Measurements from ENCODE around the gene HTR1B.

Gene HTR1B

GRCh38 chr6:77451466-77451865 lies 11.8 kb downstream of the HTR1B start:
- no peak for DNase-seq (ENCODE audit: low read depth in 1 of 2, low spot score in 1 of 2)
- Histone ChIP-seq H3K4me3 (replicated peaks; ENCODE audit: insufficient read depth, low read length) (no peak overlapping the region), H3K27ac (replicated peaks) (no peak overlapping the region), H3K27me3 (ENCODE audit: insufficient read depth, poor library complexity, severe bottlenecking) (no peaks in the 10 kb centered on the region)
- TF ChIP-seq, protein P1, sequence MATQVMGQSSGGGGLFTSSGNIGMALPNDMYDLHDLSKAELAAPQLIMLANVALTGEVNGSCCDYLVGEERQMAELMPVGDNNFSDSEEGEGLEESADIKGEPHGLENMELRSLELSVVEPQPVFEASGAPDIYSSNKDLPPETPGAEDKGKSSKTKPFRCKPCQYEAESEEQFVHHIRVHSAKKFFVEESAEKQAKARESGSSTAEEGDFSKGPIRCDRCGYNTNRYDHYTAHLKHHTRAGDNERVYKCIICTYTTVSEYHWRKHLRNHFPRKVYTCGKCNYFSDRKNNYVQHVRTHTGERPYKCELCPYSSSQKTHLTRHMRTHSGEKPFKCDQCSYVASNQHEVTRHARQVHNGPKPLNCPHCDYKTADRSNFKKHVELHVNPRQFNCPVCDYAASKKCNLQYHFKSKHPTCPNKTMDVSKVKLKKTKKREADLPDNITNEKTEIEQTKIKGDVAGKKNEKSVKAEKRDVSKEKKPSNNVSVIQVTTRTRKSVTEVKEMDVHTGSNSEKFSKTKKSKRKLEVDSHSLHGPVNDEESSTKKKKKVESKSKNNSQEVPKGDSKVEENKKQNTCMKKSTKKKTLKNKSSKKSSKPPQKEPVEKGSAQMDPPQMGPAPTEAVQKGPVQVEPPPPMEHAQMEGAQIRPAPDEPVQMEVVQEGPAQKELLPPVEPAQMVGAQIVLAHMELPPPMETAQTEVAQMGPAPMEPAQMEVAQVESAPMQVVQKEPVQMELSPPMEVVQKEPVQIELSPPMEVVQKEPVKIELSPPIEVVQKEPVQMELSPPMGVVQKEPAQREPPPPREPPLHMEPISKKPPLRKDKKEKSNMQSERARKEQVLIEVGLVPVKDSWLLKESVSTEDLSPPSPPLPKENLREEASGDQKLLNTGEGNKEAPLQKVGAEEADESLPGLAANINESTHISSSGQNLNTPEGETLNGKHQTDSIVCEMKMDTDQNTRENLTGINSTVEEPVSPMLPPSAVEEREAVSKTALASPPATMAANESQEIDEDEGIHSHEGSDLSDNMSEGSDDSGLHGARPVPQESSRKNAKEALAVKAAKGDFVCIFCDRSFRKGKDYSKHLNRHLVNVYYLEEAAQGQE (IDR thresholded peaks at IDR 0.05; ENCODE audit: insufficient replicate concordance, low read depth), result no peak
- TF ChIP-seq SPI1 (IDR thresholded peaks at IDR 0.05; ENCODE audit: borderline replicate concordance, low read depth), result no peak
- no peak for TF ChIP-seq POLR2AphosphoS5 (IDR thresholded peaks at IDR 0.05; ENCODE audit: low read depth)
- TF ChIP-seq GABPA (IDR thresholded peaks at IDR 0.05; ENCODE audit: low read depth), result no peak
- TF ChIP-seq, protein P2, sequence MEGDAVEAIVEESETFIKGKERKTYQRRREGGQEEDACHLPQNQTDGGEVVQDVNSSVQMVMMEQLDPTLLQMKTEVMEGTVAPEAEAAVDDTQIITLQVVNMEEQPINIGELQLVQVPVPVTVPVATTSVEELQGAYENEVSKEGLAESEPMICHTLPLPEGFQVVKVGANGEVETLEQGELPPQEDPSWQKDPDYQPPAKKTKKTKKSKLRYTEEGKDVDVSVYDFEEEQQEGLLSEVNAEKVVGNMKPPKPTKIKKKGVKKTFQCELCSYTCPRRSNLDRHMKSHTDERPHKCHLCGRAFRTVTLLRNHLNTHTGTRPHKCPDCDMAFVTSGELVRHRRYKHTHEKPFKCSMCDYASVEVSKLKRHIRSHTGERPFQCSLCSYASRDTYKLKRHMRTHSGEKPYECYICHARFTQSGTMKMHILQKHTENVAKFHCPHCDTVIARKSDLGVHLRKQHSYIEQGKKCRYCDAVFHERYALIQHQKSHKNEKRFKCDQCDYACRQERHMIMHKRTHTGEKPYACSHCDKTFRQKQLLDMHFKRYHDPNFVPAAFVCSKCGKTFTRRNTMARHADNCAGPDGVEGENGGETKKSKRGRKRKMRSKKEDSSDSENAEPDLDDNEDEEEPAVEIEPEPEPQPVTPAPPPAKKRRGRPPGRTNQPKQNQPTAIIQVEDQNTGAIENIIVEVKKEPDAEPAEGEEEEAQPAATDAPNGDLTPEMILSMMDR (IDR thresholded peaks at IDR 0.05; ENCODE audit: insufficient read depth, low read length), result no peak

DNA sequence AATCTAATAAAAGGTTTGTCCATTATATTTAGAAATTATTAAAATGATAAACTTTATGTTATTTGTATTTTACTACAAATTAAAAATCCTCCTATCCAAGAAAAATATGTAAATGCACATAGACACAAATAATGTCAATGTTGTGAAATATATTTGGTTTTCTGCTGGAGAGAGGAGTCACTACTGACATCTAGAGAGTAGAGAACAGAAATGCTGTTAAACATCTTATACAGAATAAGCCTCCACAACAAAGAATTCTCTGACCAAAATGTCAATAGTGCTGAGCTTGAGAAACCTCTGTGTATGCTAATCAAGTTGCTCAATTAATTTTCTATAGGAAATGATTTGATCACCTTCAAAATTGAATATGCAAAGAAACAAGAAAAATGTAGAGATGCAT lies 12.4 kb downstream of the HTR1B start:
- Histone ChIP-seq H3K4me3 (replicated peaks; ENCODE audit: insufficient read depth, low read length) (no peak overlapping the region), H3K27me3 (ENCODE audit: insufficient read depth, poor library complexity, severe bottlenecking) (no peaks in the 10 kb centered on the region), H3K27ac (replicated peaks) (no peak overlapping the region)
- no peak for DNase-seq (ENCODE audit: low read depth in 1 of 2, low spot score in 1 of 2)
- TF ChIP-seq GABPA (IDR thresholded peaks at IDR 0.05; ENCODE audit: low read depth) (no peak), POLR2AphosphoS5 (IDR thresholded peaks at IDR 0.05; ENCODE audit: low read depth) (no peak), SPI1 (IDR thresholded peaks at IDR 0.05; ENCODE audit: borderline replicate concordance, low read depth) (no peak)
- TF ChIP-seq, protein P1 (IDR thresholded peaks at IDR 0.05; ENCODE audit: insufficient replicate concordance, low read depth), result no peak
- TF ChIP-seq, protein P2 (IDR thresholded peaks at IDR 0.05; ENCODE audit: insufficient read depth, low read length), result no peak

DNA sequence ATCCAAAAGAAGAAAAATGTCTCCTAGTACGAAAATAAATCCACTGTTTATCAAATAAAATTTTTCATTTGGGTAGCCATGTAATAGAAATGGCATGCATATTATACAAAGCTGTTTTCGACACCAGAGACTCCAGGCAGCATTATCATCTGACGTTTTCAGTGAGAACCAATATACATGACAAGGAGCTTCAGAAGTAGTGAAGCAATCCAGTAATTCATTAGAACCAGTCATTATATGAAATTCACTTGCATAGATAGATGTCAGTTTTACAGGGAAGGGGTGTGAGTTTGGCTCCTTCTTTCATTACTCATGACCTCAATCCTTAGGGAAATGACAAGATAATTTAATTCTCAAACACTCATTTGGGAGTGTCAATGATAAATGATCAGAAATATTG lies 14.7 kb downstream of the HTR1B start:
- DNase-seq (ENCODE audit: low read depth in 1 of 2, low spot score in 1 of 2), result no peak
- no peak overlapping the region for H3K27ac ChIP-seq (replicated peaks)
- no peaks in the 10 kb centered on the region for H3K27me3 ChIP-seq (ENCODE audit: insufficient read depth, poor library complexity, severe bottlenecking)
- TF ChIP-seq POLR2AphosphoS5 (IDR thresholded peaks at IDR 0.05; ENCODE audit: low read depth) (no peak), GABPA (IDR thresholded peaks at IDR 0.05; ENCODE audit: low read depth) (no peak), SPI1 (IDR thresholded peaks at IDR 0.05; ENCODE audit: borderline replicate concordance, low read depth) (no peak)
- TF ChIP-seq, protein P1 (IDR thresholded peaks at IDR 0.05; ENCODE audit: insufficient replicate concordance, low read depth), result no peak
- TF ChIP-seq, protein P2 (IDR thresholded peaks at IDR 0.05; ENCODE audit: insufficient read depth, low read length), result no peak
- H3K4me3 ChIP-seq (replicated peaks; ENCODE audit: insufficient read depth, low read length), result no peak overlapping the region

Measured in HL-60 (cell line).